Ovary (tissue), 3 donors: Measurements from ENCODE around the gene TTLL12.

Source experiments
- EP300 ChIP-seq: sonication (generic); formaldehyde crosslinking; IDR thresholded peaks from one replicate; pipeline ENCODE4 v1.6.1; 2017; ENCODE audit warnings: antibody characterized with exemption
- POLR2A ChIP-seq: fragments of 450-650 bp; IDR thresholded peaks from one replicate; pipeline ENCODE4 v1.6.1; 2017; ENCODE audit warnings: antibody characterized with exemption, mild to moderate bottlenecking, moderate library complexity
- TF ChIP-seq, protein P1 (sequence below), 3 donors: fragments of 450-650 bp in 2 of 3; fragments of 200-600 bp in 1 of 3; IDR thresholded peaks; one replicate each; pipeline versions ENCODE4 v1.5.1 to v1.8.0; 2016 to 2022; ENCODE audit warnings: antibody characterized with exemption in 3 of 3, mild to moderate bottlenecking in 1 of 3
- donor health status: DM: no; HTN: no; CAD: no.

- TF ChIP-seq POLR2A (no peak), EP300 (no peak)
- TF ChIP-seq, protein P1, sequence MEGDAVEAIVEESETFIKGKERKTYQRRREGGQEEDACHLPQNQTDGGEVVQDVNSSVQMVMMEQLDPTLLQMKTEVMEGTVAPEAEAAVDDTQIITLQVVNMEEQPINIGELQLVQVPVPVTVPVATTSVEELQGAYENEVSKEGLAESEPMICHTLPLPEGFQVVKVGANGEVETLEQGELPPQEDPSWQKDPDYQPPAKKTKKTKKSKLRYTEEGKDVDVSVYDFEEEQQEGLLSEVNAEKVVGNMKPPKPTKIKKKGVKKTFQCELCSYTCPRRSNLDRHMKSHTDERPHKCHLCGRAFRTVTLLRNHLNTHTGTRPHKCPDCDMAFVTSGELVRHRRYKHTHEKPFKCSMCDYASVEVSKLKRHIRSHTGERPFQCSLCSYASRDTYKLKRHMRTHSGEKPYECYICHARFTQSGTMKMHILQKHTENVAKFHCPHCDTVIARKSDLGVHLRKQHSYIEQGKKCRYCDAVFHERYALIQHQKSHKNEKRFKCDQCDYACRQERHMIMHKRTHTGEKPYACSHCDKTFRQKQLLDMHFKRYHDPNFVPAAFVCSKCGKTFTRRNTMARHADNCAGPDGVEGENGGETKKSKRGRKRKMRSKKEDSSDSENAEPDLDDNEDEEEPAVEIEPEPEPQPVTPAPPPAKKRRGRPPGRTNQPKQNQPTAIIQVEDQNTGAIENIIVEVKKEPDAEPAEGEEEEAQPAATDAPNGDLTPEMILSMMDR (IDR thresholded peaks at IDR 0.05): no peak
These were observed 22.0 kb upstream of the TTLL12 start for GRCh38 chr22:43208703-43209522.
